B cell (primary cell): Measurements from ENCODE around the gene MDFI. TPM values are rescaled to one million over a fixed set of nuclear protein-coding genes. Genes with fewer than 3 reads are reported as not detected.
A peak's percentile ranks its signal among the peaks of the same experiment; 100 is the strongest.

Experiments
- ATAC-seq: fragments of 200-7000 bp; cut with Tn5 transposase; one replicate; pipeline ENCODE4 v1.10.0; 2021; ENCODE audit warnings: low read depth, mild to moderate bottlenecking, moderate number of reproducible peaks, moderate library complexity
- CTCF ChIA-PET: fragments of 350-600 bp; sonication (Branson Sonifier 250); formaldehyde crosslinking; loops from one replicate; lab custom pipeline; 2021; ENCODE audit warnings: antibody characterized with exemption, inconsistent platforms; lab: Charles Lee
- POLR2A ChIA-PET: fragments of 350-600 bp; sonication (Branson Sonifier 250); formaldehyde crosslinking; loops from one replicate; lab custom pipeline; 2021; ENCODE audit warnings: antibody characterized with exemption; lab: Charles Lee
- DNase-seq: peaks from one replicate; pipeline ENCODE4 v3.0.0; 2013
- H2AFZ ChIP-seq: 2 replicates; pipeline ENCODE4 v1.6.1; 2012; ENCODE audit warnings: mild to moderate bottlenecking, low read depth, low read length; ENCODE audit not compliant: insufficient read depth, poor library complexity, severe bottlenecking
- H3K27ac ChIP-seq, 2 donors: 1 replicate in 1 of 2; 2 replicates in 1 of 2; pipeline ENCODE4 v1.5.1; 2012 to 2013; ENCODE audit warnings: low read length in 2 of 2, mild to moderate bottlenecking in 2 of 2, moderate library complexity in 1 of 2
- H3K27me3 ChIP-seq, 4 experiments: fragments of 200-600 bp in 1 of 4; sonication (generic) in 1 of 4; replicated peaks in 1 of 4; 1 replicate in 2 of 4; 2 replicates in 2 of 4; pipeline versions ENCODE4 v1.6.1 to v1.7.0; 2013 to 2016; ENCODE audit warnings: low read length in 3 of 4, mild to moderate bottlenecking in 2 of 4, mixed read lengths in 1 of 4, moderate library complexity in 1 of 4; ENCODE audit not compliant: insufficient read depth in 4 of 4, control insufficient read depth in 3 of 4; ENCODE audit errors: control extremely low read depth in 1 of 4
- H3K36me3 ChIP-seq, 2 experiments: replicated peaks in 1 of 2; 1 replicate in 1 of 2; 2 replicates in 1 of 2; pipeline versions ENCODE4 v1.6.1 to v1.7.1; 2013; ENCODE audit warnings: low read length in 1 of 2; ENCODE audit not compliant: insufficient read depth in 2 of 2, control insufficient read depth in 1 of 2; ENCODE audit errors: control extremely low read depth in 1 of 2, extremely low read depth in 1 of 2
- H3K4me1 ChIP-seq, 2 donors: fragments of 200-600 bp in 1 of 2; sonication (generic) in 1 of 2; 1 replicate in 1 of 2; 2 replicates in 1 of 2; pipeline versions ENCODE4 v1.5.1 to v1.6.1; 2013 to 2017; ENCODE audit warnings: low read length in 2 of 2; ENCODE audit not compliant: control insufficient read depth in 2 of 2, insufficient read depth in 2 of 2
- H3K4me2 ChIP-seq: replicated peaks from 2 replicates; pipeline ENCODE3; 2012; ENCODE audit warnings: mild to moderate bottlenecking, low read depth, low read length; ENCODE audit not compliant: poor library complexity, severe bottlenecking
- H3K4me3 ChIP-seq, 5 experiments: fragments of 200-600 bp in 1 of 5; sonication (generic) in 1 of 5; 1 replicate in 3 of 5; 2 replicates in 2 of 5; pipeline versions ENCODE4 v1.5.1 to v1.7.0; 2011 to 2016; ENCODE audit warnings: low read length in 4 of 5, mild to moderate bottlenecking in 4 of 5, low read depth in 2 of 5, control low read depth in 1 of 5, moderate library complexity in 1 of 5; ENCODE audit not compliant: insufficient read depth in 1 of 5; ENCODE audit errors: control extremely low read depth in 1 of 5, extremely low read depth in 1 of 5
- H3K79me2 ChIP-seq: fragments of 200-600 bp; sonication (generic); one replicate; pipeline ENCODE4 v1.6.0; 2016; ENCODE audit warnings: low read length; ENCODE audit not compliant: control insufficient read depth, insufficient read depth
- H3K9ac ChIP-seq: fragments of 200-600 bp; sonication (generic); 2 replicates; pipeline ENCODE4 v1.6.1; 2017; ENCODE audit warnings: mild to moderate bottlenecking, low read length, moderate library complexity
- H3K9me3 ChIP-seq, 3 donors: one replicate each; pipeline versions ENCODE4 v1.6.1 to v1.7.1; 2013; ENCODE audit warnings: low read length in 2 of 3; ENCODE audit not compliant: control insufficient read depth in 2 of 3, insufficient read depth in 1 of 3; ENCODE audit errors: control extremely low read depth in 1 of 3
- H4K20me1 ChIP-seq: 2 replicates; pipeline ENCODE4 v1.6.0; 2012; ENCODE audit warnings: mild to moderate bottlenecking, low read length; ENCODE audit not compliant: insufficient read depth, control insufficient read depth, poor library complexity, severe bottlenecking
- H3K27ac Mint-ChIP-seq: one replicate; pipeline ENCODE4 v1.8.0; 2021; ENCODE audit warnings: mixed read lengths
- H3K27me3 Mint-ChIP-seq: one replicate; pipeline ENCODE4 v1.8.0; 2021; ENCODE audit warnings: mixed read lengths
- H3K4me1 Mint-ChIP-seq: one replicate; pipeline ENCODE4 v1.8.0; 2021; ENCODE audit warnings: mixed read lengths
- H3K4me3 Mint-ChIP-seq: one replicate; pipeline ENCODE4 v1.8.0; 2021; ENCODE audit warnings: mixed read lengths
- H3K9me3 Mint-ChIP-seq: one replicate; pipeline ENCODE4 v1.8.0; 2022; ENCODE audit warnings: mixed read lengths; ENCODE audit not compliant: insufficient read depth
- CTCF ChIP-seq: fragments of 200-600 bp; IDR thresholded peaks from one replicate; pipeline ENCODE4 v1.8.0; 2022; ENCODE audit warnings: antibody characterized with exemption, mild to moderate bottlenecking
- EZH2 ChIP-seq: IDR thresholded peaks from 2 replicates; pipeline ENCODE4 v1.6.1; 2012; ENCODE audit warnings: borderline replicate concordance, low read depth, mild to moderate bottlenecking, moderate library complexity, low read length; ENCODE audit not compliant: insufficient read depth, poor library complexity, severe bottlenecking
- WGBS: methylation state at CpG from one replicate; pipeline ENCODE4 v1.1.5; 2013; ENCODE audit warnings: missing lambda C conversion rate; ENCODE audit not compliant: insufficient coverage; 5-methylcytosine and 5-hydroxymethylcytosine counted together
- intact Hi-C: fragments of 100-400 bp; cut with micrococcal nuclease; formaldehyde crosslinking; loops from one replicate; pipeline ENCODE4 v1.10.0; 2022
- polyA plus RNA-seq: library from polyadenylated mRNA; depleted of rRNA; stranded (reverse); fragments of >200 nt; gene quantifications from 2 replicates; pipeline ENCODE4 v1.2.3, GENCODE V29; 2012
- total RNA-seq, 2 donors: library from RNA; stranded (reverse); fragments of 120-200 nt in 1 of 2; gene quantifications; 1 replicate in 1 of 2; 2 replicates in 1 of 2; pipeline versions ENCODE4 v1.2.3 to v1.2.4, GENCODE V29; 2013 to 2022

The MDFI gene
- total and polyA plus RNA-seq, 2 donors (not counting 1 experiment from before 2014, with no cell fraction given), result not detected

GRCh38 chr6:41651962-41652657 lies 13.8 kb downstream of the MDFI start:
- no peaks in the 10 kb centered on the region for H4K20me1 ChIP-seq
- H3K4me3 Mint-ChIP-seq, result no peak overlapping the region
- ChIA-PET POLR2A (no interaction called here), CTCF (interaction anchor here (0.9 kb wide), 1 partner anchor 40 kb away, joined by 3 read pairs; no protein-coding TSS in a partner anchor)
- no peak overlapping the region for H3K4me2 ChIP-seq
- no peaks in the 10 kb centered on the region for H3K9me3 Mint-ChIP-seq
- DNase-seq, result no peak
- H3K4me1 ChIP-seq, result no peaks in the 10 kb centered on the region
- H3K9ac ChIP-seq, result no peak overlapping the region
- no peak overlapping the region for H2AFZ ChIP-seq
- ATAC-seq, result no peak
- peaks cover 20% of the 10 kb centered on the region for H3K27me3 Mint-ChIP-seq
- no peaks in the 10 kb centered on the region for H3K4me1 Mint-ChIP-seq
- WGBS, result 92% methylated on average over 13 of the region's 14 CpGs
- TF ChIP-seq EZH2, result no peak
- TF ChIP-seq CTCF, result no peak
- H3K79me2 ChIP-seq, result no peaks in the 10 kb centered on the region
- intact Hi-C loops, result no loop called here
- no peak overlapping the region for H3K4me3 ChIP-seq
- H3K27ac ChIP-seq, result no peak overlapping the region
- peaks cover 0 to 10% (median 3%) of the 10 kb centered on the region in 4 experiments for H3K27me3 ChIP-seq
- H3K27ac Mint-ChIP-seq, result peak overlapping the region; percentile 53
- no peaks in the 10 kb centered on the region for H3K36me3 ChIP-seq
- H3K9me3 ChIP-seq, result no peaks in the 10 kb centered on the region

- intact Hi-C loops, result no loop called here
- H3K4me3 ChIP-seq, result no peak overlapping the region
- no peaks in the 10 kb centered on the region for H3K4me1 Mint-ChIP-seq
- ChIA-PET POLR2A (no interaction called here), CTCF (no interaction called here)
- ATAC-seq (no peak), DNase-seq (no peak)
- H4K20me1 ChIP-seq, result no peaks in the 10 kb centered on the region
- H2AFZ ChIP-seq, result no peak overlapping the region
- 98% methylated on average over 29 of the region's 32 CpGs for WGBS
- H3K79me2 ChIP-seq, result no peaks in the 10 kb centered on the region
- H3K9me3 ChIP-seq, result no peaks in the 10 kb centered on the region
- TF ChIP-seq CTCF (no peak), EZH2 (no peak)
- H3K27me3 ChIP-seq, result peaks cover 0 to 13% (median 3%) of the 10 kb centered on the region in 4 experiments
- H3K9ac ChIP-seq, result no peak overlapping the region
- no peak overlapping the region for H3K4me2 ChIP-seq
- no peak overlapping the region for H3K4me3 Mint-ChIP-seq
- H3K27me3 Mint-ChIP-seq, result peaks cover 27% of the 10 kb centered on the region
- no peaks in the 10 kb centered on the region for H3K9me3 Mint-ChIP-seq
- no peaks in the 10 kb centered on the region for H3K4me1 ChIP-seq
- no peak overlapping the region for H3K27ac Mint-ChIP-seq
- H3K27ac ChIP-seq, result no peak overlapping the region
- H3K36me3 ChIP-seq, result no peaks in the 10 kb centered on the region
Observed at GRCh38 chr6:41652866-41653652, 14.8 kb downstream of the MDFI start.
